K562 (cell line): ENCODE data around the gene MPDZ. TPM values are rescaled to one million over a fixed set of nuclear protein-coding genes. Genes with fewer than 3 reads are reported as not detected.

ENCODE experiments used
- ATAC-seq: fragments of 200-7000 bp; cut with Tn5 transposase; 3 replicates; pipeline ENCODE4 v1.9.1; 2020; ENCODE audit warnings: moderate library complexity
- BruUV-seq: library from RNA; stranded (reverse); fragments of 400-500 nt; replicated peaks from 2 replicates; lab custom pipeline; 2021; lab: Mats Ljungman, UMichigan
- CTCF ChIA-PET: fragments of 300-600 bp; formaldehyde crosslinking; extraction: SDS; loops from one replicate; lab custom pipeline; 2021; ENCODE audit warnings: low intra/inter-chr PET ratio; lab: Yijun Ruan, JAX
- POLR2A ChIA-PET: fragments of 300-600, 350-650 bp; sonication (Branson Sonifier 250); formaldehyde crosslinking; extraction: SDS; loops from one replicate; lab custom pipeline; 2021; ENCODE audit warnings: antibody characterized with exemption, inconsistent platforms; lab: Yijun Ruan, JAX
- DNase-seq, 4 experiments: peaks; one replicate each; pipeline versions ENCODE4 v3.0.0 to v3.0.0-alpha.2; 2011 to 2018; ENCODE audit warnings: low spot score in 3 of 4, mixed read lengths in 3 of 4; ENCODE audit errors: extremely low read depth in 1 of 4
- FAIRE-seq: peaks from 2 replicates; lab custom pipeline; 2011; peaks lifted over from hg19 to GRCh38; lab: Jason Lieb, UNC
- H2AFZ ChIP-seq: 2 replicates; pipeline ENCODE4 v1.6.0; 2011; ENCODE audit warnings: low read depth, low read length, control low read depth, inconsistent platforms
- H3K27ac ChIP-seq: fragments of 200-600 bp; 3 replicates; pipeline ENCODE4 v1.8.0; 2011; ENCODE audit warnings: low read depth, mild to moderate bottlenecking, control low read depth, inconsistent platforms, low read length, moderate library complexity, mixed read lengths; ENCODE audit errors: extremely low read depth
- H3K27me3 ChIP-seq, 2 experiments: fragments of 300-600 bp in 1 of 2; 2 replicates in 1 of 2; 3 replicates in 1 of 2; pipeline versions ENCODE4 v1.6.0 to v1.8.0; 2011; ENCODE audit warnings: inconsistent platforms in 2 of 2, low read length in 2 of 2, mild to moderate bottlenecking in 1 of 2, mixed read lengths in 1 of 2, moderate library complexity in 1 of 2; ENCODE audit not compliant: control insufficient read depth in 2 of 2, insufficient read depth in 2 of 2
- H3K36me3 ChIP-seq: fragments of 300-600 bp; 3 replicates; pipeline ENCODE4 v1.8.0; 2011; ENCODE audit warnings: mild to moderate bottlenecking, low read length, inconsistent platforms; ENCODE audit not compliant: control insufficient read depth, insufficient read depth
- H3K4me1 ChIP-seq, 2 experiments: fragments of 200-600 bp in 1 of 2; replicated peaks in 1 of 2; 2 replicates in 1 of 2; 3 replicates in 1 of 2; pipeline versions ENCODE4 v1.5.1 to v1.8.0; 2011; ENCODE audit warnings: inconsistent platforms in 2 of 2, low read length in 2 of 2, mild to moderate bottlenecking in 1 of 2, mixed read lengths in 1 of 2, moderate library complexity in 1 of 2; ENCODE audit not compliant: control insufficient read depth in 2 of 2, insufficient read depth in 2 of 2
- H3K4me2 ChIP-seq: 2 replicates; pipeline ENCODE4 v1.6.1; 2011; ENCODE audit warnings: low read length, control low read depth, inconsistent platforms, mixed read lengths; ENCODE audit not compliant: insufficient read depth
- H3K4me3 ChIP-seq: fragments of 200-600 bp; sonication (generic), shearing (Covaris generic); 2 replicates; pipeline ENCODE4 v1.5.1; 2016; ENCODE audit warnings: control low read depth, inconsistent platforms
- H3K79me2 ChIP-seq: fragments of 200-600 bp; 3 replicates; pipeline ENCODE4 v1.8.0; 2011; ENCODE audit warnings: low read length, inconsistent platforms; ENCODE audit not compliant: control insufficient read depth, insufficient read depth
- H3K9ac ChIP-seq, 2 experiments: 2 replicates each; pipeline versions ENCODE4 v1.6.0 to v1.6.1; 2011; ENCODE audit warnings: low read depth in 2 of 2, low read length in 2 of 2, control low read depth in 1 of 2, inconsistent platforms in 1 of 2, mild to moderate bottlenecking in 1 of 2, mixed read lengths in 1 of 2; ENCODE audit not compliant: insufficient read depth in 1 of 2
- H3K9me1 ChIP-seq: one replicate; pipeline ENCODE4 v1.6.0; 2011; ENCODE audit warnings: inconsistent platforms, mild to moderate bottlenecking, low read length, moderate library complexity; ENCODE audit not compliant: control insufficient read depth, insufficient read depth
- H3K9me3 ChIP-seq: replicated peaks from 2 replicates; pipeline ENCODE4 v1.5.1; 2011; ENCODE audit warnings: low read depth, low read length, inconsistent platforms; ENCODE audit not compliant: control insufficient read depth, insufficient read depth
- H4K20me1 ChIP-seq: replicated peaks from 2 replicates; pipeline ENCODE4 v1.6.1; 2011; ENCODE audit warnings: low read length, inconsistent platforms, mixed read lengths; ENCODE audit not compliant: control insufficient read depth, insufficient read depth
- CHD1 ChIP-seq: fragments of 200-600 bp; sonication (generic); IDR thresholded peaks from one replicate; pipeline ENCODE4 v1.6.1; 2012; ENCODE audit warnings: mild to moderate bottlenecking, moderate library complexity, low read length, inconsistent platforms
- ESRRA ChIP-seq: fragments of 450-650 bp; IDR thresholded peaks from 2 replicates; pipeline ENCODE4 v1.6.1; 2014; ENCODE audit warnings: low read depth, mild to moderate bottlenecking, moderate library complexity, borderline replicate concordance
- HDAC6 ChIP-seq: IDR thresholded peaks from 2 replicates; pipeline ENCODE4 v1.6.1; 2012; ENCODE audit warnings: low read depth, mild to moderate bottlenecking, control low read depth, inconsistent platforms, low read length, moderate library complexity
- HIVEP1 ChIP-seq: fragments of 250-450 bp; sonication (Bioruptor Pico); IDR thresholded peaks from 2 replicates; pipeline ENCODE4 v1.4.0; 2020; ENCODE audit warnings: mild to moderate bottlenecking
- MLX ChIP-seq, 2 experiments: fragments of 450-650 bp in 1 of 2; sonication (generic) in 1 of 2; formaldehyde crosslinking; conservative IDR thresholded peaks; 2 replicates each; pipeline versions ENCODE4 v1.4.0 to v1.8.1; 2020 to 2022; ENCODE audit warnings: mild to moderate bottlenecking in 1 of 2, missing genetic modification reagents in 1 of 2
- NR1H2 ChIP-seq: sonication (generic); formaldehyde crosslinking; IDR thresholded peaks from 2 replicates; pipeline ENCODE4 v1.4.0; 2020; ENCODE audit warnings: mild to moderate bottlenecking, missing genetic modification reagents
- TAF1 ChIP-seq: IDR thresholded peaks from 2 replicates; pipeline ENCODE4 v1.6.1; 2011; ENCODE audit warnings: mild to moderate bottlenecking, low read length, moderate library complexity; ENCODE audit not compliant: insufficient read depth, control insufficient read depth, severe bottlenecking; ENCODE audit errors: extremely low read depth
- TARDBP ChIP-seq: fragments of 450-650 bp; IDR thresholded peaks from 2 replicates; pipeline ENCODE4 v1.6.1; 2016
- TEAD4 ChIP-seq, 2 experiments: sonication (generic) in 1 of 2; formaldehyde crosslinking in 1 of 2; IDR thresholded peaks; 2 replicates each; pipeline versions ENCODE4 v1.6.1 to v1.8.0; 2012 to 2022; ENCODE audit warnings: borderline replicate concordance in 1 of 2, inconsistent platforms in 1 of 2, low read length in 1 of 2, mild to moderate bottlenecking in 1 of 2, missing genetic modification reagents in 1 of 2
- ZFP1 ChIP-seq: fragments of 450-650 bp; formaldehyde crosslinking; IDR thresholded peaks from 2 replicates; pipeline ENCODE4 v1.4.0; 2020; ENCODE audit warnings: mild to moderate bottlenecking, mixed read lengths
- in situ Hi-C: fragments of 300-500 bp; cut with MboI; formaldehyde crosslinking; loops from 4 replicates; pipeline ENCODE4 v1.15.0; 2018; ENCODE audit warnings: inconsistent platforms, mixed read lengths
- intact Hi-C: fragments of 100-400 bp; cut with micrococcal nuclease; formaldehyde crosslinking; loops from 2 replicates; pipeline ENCODE4 v1.14.2; 2022
- polyA plus RNA-seq, 8 experiments: library from polyadenylated mRNA; depleted of rRNA in 4 of 8; stranded (reverse) in 5 of 8; unstranded in 3 of 8; fragments of >200 nt; fragmentation: Nextera tagmentation in 2 of 8; fragmentation: Illumina TruSeq in 1 of 8; extraction: Ambion mirVana in 2 of 8; extraction: Trizol in 1 of 8; gene quantifications; 2 replicates each; pipeline versions ENCODE4 v1.2.1 to v1.2.3, GENCODE V29; 2011 to 2014; ENCODE audit warnings: inconsistent platforms in 1 of 8, missing spikeins in 1 of 8
- total RNA-seq, 7 experiments: library from RNA; depleted of rRNA in 6 of 7; stranded (reverse); fragments of >200 nt in 6 of 7; fragmentation: Illumina TruSeq in 2 of 7; extraction: Trizol in 2 of 7; gene quantifications; 2 replicates each; pipeline versions ENCODE4 v1.2.1 to v1.2.3, GENCODE V29; 2011 to 2021; ENCODE audit warnings: low replicate concordance in 1 of 7

Gene MPDZ
- total and polyA plus RNA-seq, 9 of the 15 experiments (the other 6 are each of a cell fraction or from before 2014, with no cell fraction given) = 3.9 to 13.2 (median 5.7) TPM

- no peak for FAIRE-seq
- no peaks in the 10 kb centered on the region for H3K36me3 ChIP-seq
- no peak overlapping the region for H3K4me2 ChIP-seq
- DNase-seq = no peak
- no peaks in the 10 kb centered on the region for H4K20me1 ChIP-seq
- CTCF ChIA-PET = no interaction called here
- no peaks in the 10 kb centered on the region for H3K79me2 ChIP-seq
- no peaks in the 10 kb centered on the region for H3K27me3 ChIP-seq
- H3K4me3 ChIP-seq = no peak overlapping the region
- H2AFZ ChIP-seq = no peak overlapping the region
- POLR2A ChIA-PET = no interaction called here
- H3K9me1 ChIP-seq = no peaks in the 10 kb centered on the region
- H3K9ac ChIP-seq = no peak overlapping the region
- BruUV-seq = no TSS peak
- no peak for ATAC-seq
- no peaks in the 10 kb centered on the region for H3K4me1 ChIP-seq
- H3K27ac ChIP-seq = no peak overlapping the region
- H3K9me3 ChIP-seq = no peaks in the 10 kb centered on the region
- TF ChIP-seq NR1H2 (no peak), MLX (CRISPR knock-in tag; conservative IDR thresholded peaks at IDR 0.05) (no peak), HDAC6 (no peak), TAF1 (no peak), HIVEP1 (no peak), TARDBP (no peak), ZFP1 (CRISPR knock-in tag) (no peak), TEAD4 (IDR thresholded peaks at IDR 0.05; ENCODE audit: low read length) (no peak), TEAD4 (CRISPR knock-in tag; IDR thresholded peaks at IDR 0.05; ENCODE audit: borderline replicate concordance) (no peak), ESRRA (no peak), CHD1 (no peak)
- intact Hi-C loops (no loop called here), in situ Hi-C loops (no loop called here)
These were observed 154.2 kb downstream of the MPDZ start for GRCh38 chr9:13125261-13125660.
